Prostate gland (tissue), 2 donors: Measurements from ENCODE around the gene DNALI1.

Source experiments
- POLR2A ChIP-seq: fragments of 450-650 bp; IDR thresholded peaks from one replicate; pipeline ENCODE4 v1.6.1; 2016; ENCODE audit warnings: antibody characterized with exemption, mild to moderate bottlenecking
- POLR2AphosphoS5 ChIP-seq: sonication (generic); formaldehyde crosslinking; IDR thresholded peaks from one replicate; pipeline ENCODE4 v1.6.1; 2017; ENCODE audit warnings: antibody characterized with exemption
- TF ChIP-seq, protein P1 (sequence below), 4 experiments: fragments of 200-600 bp in 2 of 4; fragments of 450-650 bp in 2 of 4; sonication (generic) in 2 of 4; IDR thresholded peaks; 1 replicate in 3 of 4; 2 replicates in 1 of 4; pipeline ENCODE4 v1.5.1; 2016 to 2019; ENCODE audit warnings: antibody characterized with exemption in 4 of 4, mild to moderate bottlenecking in 2 of 4, moderate library complexity in 2 of 4

DNA sequence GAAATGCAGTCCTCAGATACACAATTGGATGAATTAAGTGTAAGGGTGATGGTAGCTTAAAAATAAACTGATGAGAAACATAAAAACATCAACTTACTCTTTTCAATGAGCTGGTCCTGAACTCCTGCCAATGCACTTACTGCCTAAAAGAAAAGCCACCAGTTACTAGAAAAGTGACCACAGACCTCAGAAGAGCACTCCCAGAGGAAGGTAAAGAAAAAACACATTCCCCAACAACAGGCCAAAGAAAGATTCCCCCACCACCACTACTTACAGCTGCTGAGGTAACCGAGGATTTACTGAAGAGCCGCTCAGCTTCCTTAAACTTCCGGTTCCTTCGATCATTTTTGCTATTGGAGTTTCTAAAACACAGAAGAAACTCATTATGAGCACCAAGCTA lies 47.6 kb upstream of the DNALI1 start:
- TF ChIP-seq, protein P1, sequence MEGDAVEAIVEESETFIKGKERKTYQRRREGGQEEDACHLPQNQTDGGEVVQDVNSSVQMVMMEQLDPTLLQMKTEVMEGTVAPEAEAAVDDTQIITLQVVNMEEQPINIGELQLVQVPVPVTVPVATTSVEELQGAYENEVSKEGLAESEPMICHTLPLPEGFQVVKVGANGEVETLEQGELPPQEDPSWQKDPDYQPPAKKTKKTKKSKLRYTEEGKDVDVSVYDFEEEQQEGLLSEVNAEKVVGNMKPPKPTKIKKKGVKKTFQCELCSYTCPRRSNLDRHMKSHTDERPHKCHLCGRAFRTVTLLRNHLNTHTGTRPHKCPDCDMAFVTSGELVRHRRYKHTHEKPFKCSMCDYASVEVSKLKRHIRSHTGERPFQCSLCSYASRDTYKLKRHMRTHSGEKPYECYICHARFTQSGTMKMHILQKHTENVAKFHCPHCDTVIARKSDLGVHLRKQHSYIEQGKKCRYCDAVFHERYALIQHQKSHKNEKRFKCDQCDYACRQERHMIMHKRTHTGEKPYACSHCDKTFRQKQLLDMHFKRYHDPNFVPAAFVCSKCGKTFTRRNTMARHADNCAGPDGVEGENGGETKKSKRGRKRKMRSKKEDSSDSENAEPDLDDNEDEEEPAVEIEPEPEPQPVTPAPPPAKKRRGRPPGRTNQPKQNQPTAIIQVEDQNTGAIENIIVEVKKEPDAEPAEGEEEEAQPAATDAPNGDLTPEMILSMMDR (IDR thresholded peaks at IDR 0.05): no peak
- TF ChIP-seq POLR2AphosphoS5 (no peak), POLR2A (no peak)
